HS-5 (cell line): ENCODE results near the gene VGLL3.

Source experiments
- DNase-seq: peaks from one replicate; pipeline ENCODE4 v3.0.0-alpha.2; 2012; ENCODE audit warnings: low read depth

Gene VGLL3

DNA sequence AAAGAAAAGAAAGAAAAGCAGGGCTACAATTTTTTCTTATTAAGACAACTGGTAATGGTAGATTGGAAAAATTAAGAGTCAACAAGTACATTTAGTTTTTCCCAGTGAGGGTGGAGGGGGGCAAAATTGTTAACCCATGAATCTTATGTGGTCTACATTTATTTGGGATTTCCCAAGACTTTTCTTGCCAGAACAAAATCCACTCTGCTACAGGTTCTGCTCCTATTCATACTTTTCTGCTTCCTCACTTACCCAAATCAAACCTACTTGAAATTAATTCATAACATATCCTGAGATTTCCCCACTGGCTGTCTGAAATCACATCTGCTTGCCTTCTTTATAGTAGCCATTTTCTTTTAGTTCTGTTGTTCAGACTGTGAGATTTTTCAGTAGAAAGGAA is 41.1 kb downstream of the VGLL3 start:
- DNase-seq = no peak

GRCh38 chr3:86948822-86949221 is 42.1 kb downstream of the VGLL3 start:
- DNase-seq = no peak

DNA sequence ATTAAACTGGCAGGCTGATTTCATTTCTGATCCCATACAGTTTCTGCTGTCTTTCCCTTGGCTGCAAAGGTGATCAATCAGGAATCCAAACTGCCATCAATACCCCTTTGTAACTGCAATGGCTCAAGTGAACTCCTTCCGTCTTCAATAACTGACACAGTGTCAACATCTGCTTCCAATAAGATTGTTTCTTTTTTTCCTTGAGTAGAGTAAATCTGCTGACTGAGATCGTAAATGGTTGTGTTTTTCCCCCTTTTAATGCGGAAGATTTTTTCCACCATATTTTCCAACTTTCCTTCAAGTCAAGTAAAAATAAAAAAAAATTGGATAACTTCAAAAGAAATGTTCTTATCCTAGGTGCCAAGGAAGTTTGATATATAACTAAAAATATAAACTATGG is 48.7 kb downstream of the VGLL3 start:
- DNase-seq = no peak

DNA sequence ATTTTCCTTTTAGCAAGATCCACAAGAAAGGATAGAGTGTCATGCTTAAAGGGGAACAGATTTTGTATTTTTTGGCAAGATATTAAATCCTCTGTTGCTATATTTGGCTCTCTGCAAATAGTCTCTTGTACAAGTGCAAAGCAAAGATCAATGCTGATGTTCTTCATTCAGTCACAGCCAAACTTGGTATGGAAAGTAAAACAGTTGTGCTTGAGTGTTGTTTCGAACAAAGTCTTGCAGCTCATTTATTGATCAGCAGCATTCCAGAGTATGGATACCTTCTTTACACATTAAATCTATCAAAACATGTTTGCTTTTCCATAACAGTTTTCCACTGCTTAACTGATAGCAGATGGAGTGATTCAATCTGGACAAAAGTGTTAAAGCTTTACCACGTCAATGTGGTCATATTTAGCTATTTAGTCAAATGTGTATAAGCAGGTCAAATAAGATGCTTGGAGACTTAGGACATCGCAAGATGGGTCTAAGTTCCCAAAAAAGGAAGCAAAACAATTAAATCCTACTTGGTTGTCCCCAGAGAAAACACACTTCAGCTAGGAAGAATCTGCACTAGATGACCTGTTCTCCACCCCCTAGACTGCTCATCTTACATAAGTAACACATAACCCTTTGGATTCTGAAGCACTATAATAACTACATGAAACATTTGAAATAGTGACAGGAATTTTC is 52.4 kb downstream of the VGLL3 start:
- peak; percentile 74 for DNase-seq

GRCh38 chr3:86937306-86937791 is 53.6 kb downstream of the VGLL3 start:
- DNase-seq = no peak

- DNase-seq = no peak
Measured at GRCh38 chr3:86934851-86935250, 56.1 kb downstream of the VGLL3 start.

DNA sequence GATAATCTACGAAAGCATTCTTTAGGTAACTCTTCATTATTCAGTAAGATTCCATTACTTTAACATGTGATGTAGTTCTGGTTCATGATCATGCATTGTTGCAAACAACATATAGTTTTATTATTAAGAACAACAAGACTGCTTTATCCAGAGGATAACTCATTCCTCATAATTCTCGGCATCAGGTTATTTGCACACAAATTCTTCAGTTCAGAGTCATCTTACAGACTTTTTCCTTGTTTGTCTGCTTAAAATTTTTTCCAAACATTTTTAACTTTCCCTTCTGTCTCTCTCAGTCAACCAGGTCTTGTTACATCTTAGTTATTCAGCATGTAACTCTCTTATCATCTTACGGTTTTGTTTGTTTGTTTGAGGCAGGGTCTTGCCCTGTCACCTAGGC is 60.1 kb downstream of the VGLL3 start:
- no peak for DNase-seq

GRCh38 chr3:86930181-86930580 is 60.8 kb downstream of the VGLL3 start:
- DNase-seq = no peak

DNA sequence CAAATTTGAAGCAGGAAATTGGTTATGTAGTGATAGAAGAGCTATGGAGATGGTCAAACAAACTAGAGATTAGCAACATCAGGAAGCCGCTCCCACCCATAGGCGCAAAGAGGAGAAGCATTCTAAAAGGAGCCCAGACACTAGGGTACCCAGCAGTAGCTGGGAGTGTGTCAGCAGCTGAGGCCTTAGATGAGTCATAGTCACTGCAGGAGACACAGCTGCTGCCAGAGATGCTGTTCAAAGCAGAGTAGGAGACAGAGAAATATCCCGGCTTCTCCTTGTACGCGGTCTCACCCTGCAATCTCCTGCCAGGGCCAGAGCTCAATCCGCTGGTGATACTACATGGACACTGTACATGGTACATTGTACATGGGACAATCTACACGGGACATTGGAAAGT is 61.9 kb downstream of the VGLL3 start:
- no peak for DNase-seq

DNA sequence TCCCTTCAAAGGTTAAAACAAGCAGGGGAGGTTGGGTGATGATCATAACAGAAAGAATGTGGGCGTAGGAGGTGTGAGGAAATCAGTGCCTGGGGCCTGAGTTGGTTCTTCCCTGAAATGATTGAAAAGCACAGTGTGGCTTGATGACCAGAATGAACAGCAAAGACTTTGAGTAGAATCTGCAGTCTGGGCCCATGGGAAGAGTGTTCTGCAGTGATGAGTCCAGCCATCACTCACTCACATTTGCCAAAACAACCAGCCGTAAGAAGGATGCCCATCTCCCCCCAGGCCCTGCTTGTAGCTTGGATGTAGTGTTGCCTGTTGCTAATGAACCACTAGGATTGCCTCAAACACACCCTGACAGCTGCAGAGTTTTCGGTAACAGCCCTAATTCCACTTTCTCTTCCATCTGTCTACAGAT is 67.9 kb downstream of the VGLL3 start:
- peak; percentile 56 for DNase-seq

DNA sequence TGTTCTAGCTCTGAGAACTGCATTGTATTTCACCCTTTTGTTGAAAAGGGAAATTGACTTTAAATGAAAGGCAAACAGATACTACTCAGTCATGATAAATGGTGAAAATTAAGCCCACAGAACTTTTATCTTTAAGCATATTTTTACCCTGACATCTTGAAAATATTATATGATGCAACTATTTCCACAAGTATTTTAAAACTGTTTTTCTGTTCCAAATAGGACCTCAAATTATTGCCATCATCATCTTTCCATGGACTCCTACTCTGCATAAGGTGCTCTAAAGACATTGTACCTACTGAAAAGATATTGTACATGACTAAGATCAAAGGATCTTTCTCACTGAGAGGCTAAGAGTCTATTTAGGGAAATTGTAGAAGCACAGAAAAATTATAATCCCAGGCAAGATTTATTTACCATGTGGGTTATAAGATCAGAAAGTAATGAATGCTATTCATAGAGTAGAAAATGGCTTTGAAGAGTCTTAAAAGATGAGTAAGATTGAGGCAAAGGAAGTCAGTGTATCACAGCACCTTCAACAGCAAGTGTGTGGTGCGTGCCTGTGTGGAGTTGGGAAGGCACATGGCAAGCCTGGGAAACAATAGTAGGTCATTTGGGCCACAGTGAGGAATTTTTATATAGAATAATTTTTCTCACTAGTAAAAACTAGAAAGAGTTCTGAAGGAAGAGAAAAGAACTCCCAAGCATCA is 68.8 kb downstream of the VGLL3 start:
- no peak for DNase-seq

DNA sequence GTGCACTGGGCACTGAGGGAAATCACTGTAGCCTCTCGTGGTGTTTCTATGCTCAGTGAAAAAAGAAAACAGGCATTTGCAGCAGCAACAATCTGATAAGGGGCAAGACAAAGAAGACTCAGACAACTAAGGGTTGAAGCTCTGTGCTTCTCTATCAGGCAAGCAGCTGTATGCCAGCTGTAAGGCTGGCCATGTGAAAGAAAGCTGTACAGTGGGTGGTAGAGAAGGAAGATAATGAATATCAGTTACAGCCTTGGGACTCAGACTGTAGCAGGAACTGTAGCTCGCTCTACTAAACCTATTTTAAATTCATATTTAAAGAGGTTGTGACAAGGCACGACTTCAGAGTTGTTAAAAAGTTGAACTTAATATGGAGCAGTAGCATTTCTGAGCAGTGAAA is 76.3 kb downstream of the VGLL3 start:
- no peak for DNase-seq

DNA sequence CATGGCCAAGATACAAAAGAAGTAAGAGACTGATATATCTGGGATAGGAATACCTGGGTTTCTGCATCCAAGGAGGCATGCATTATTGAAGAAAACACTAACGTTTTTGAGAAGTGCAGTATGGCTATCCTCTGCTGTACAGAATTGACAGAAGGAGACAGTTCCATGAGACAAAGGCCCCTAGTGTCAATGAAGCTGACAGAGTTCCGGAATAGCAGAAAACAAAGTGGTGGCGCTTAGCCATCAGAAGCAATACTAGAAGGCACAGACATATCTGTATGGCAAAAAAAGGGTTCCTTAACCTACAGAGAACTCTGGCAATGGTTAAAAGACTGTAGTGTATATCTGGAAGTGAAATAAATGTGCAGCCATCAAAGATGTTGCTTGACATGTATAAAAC is 77.8 kb downstream of the VGLL3 start:
- no peak for DNase-seq

DNA sequence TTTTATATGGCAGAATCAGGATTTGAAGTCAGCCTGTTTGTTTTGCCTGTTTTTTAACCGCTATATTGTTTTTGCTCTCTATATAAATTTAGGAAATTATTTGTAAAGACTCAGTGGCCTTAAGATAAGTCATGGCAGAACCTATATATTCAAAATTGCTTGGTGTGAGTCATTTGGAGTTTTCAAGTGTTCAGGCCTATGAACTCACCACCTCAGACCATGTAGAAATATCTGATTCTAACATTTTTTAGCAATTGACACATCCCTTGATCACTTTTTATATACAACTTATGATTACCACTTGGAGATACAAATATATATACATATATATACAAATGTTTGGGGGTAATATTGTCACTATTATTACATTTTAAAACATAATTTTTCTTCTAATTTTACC is 95.7 kb downstream of the VGLL3 start:
- DNase-seq = peak; percentile 48

DNA sequence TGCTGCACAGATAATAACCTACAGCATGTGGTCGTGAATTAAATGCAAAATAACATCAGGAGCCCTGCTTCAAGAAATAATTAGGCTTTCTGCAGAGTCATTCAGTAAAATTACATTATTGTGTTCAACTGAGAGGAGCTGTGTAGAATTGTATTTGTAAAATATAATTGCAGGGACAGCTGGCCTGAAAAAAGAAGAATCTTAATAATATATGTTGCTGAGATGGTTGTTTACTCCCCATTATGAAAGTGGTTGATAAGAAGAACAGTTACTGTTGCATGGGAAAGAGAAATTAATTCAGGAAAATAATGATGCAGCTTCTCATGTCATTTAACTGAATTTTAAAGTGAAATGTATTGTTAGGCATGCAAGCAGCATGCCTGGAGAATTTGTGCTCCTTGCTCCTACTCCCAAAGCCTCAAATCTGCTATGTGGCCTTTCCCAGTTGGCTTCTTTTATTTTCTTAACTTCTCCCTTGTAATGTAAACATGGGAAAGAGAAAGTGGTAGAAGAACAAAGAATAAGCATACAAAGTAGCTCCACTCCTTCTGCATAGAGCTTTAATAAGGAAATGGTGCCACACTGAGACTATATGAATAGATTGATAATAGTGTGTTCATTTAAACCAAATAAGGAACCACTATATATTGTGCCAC is 100.1 kb downstream of the VGLL3 start:
- DNase-seq = no peak
